Activated CD4-positive, alpha-beta T cell treated with anti-CD3 and anti-CD28 coated beads, Interleukin-2, amount 50 U/mL, for 4 hours (primary cell): ENCODE measurements around the gene IMMP2L.
A peak's percentile ranks its signal among the peaks of the same experiment; 100 is the strongest.
"Not testable (repeated sequence)": the region's sequence is repeated elsewhere in the genome, so short reads cannot be mapped to it uniquely, and the experiment has no call there.

Experiments used
- DNase-seq, 2 experiments: peaks; one replicate each; pipeline ENCODE4 v3.0.0-alpha.2; 2020

Gene IMMP2L

DNA sequence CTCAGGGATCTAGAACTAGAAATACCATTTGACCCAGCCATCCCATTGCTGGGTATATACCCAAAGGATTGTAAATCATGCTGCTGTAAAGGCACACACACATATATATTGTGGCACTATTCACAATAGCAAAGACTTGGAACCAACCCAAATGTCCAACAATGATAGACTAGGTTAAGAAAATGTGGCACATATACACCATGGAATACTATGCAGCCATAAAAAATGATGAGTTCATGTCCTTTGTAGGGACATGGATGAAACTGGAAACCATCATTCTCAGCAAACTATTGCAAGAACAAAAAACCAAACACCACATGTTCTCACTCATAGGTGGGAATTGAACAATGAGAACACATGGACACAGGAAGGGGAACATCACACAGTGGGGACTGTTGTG, 56.9 kb downstream of the IMMP2L start:
- DNase-seq: not testable (repeated sequence)

DNA sequence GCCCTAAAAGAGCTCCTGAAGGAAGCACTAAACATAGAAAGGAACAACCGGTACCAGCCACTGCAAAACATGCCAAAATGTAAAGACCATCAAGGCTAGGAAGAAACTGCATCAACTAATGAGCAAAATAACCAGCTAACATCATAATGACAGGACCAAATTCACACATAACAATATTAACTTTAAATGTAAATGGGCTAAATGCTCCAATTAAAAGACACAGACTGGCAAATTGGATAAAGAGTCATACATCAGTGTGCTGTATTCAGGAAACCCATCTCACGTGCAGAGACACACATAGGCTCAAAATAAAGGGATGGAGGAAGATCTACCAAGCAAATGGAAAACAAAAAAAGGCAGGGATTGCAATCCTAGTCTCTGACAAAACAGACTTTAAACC, 60.5 kb downstream of the IMMP2L start:
- not testable (repeated sequence) for DNase-seq

DNA sequence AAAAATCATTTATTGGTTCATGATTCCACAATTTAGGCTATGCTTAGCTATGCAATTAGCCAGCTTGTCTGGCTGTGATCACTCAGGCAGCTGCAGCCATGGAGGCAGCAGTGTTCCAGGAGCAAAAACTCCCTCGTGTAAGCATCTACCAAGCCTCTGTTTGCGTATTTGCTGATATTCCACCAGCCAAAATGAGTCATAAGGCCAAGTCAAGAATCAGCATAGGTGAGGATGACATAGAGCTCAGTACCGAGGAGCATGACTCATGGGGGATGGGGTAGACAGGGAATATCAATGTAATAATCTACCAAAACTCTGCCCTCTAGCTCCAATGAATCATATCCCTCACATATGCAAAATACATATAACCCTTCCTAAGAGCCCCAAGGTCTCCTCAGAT, 63.3 kb downstream of the IMMP2L start:
- DNase-seq: peak in 1 of 2 experiments; percentile 2

DNA sequence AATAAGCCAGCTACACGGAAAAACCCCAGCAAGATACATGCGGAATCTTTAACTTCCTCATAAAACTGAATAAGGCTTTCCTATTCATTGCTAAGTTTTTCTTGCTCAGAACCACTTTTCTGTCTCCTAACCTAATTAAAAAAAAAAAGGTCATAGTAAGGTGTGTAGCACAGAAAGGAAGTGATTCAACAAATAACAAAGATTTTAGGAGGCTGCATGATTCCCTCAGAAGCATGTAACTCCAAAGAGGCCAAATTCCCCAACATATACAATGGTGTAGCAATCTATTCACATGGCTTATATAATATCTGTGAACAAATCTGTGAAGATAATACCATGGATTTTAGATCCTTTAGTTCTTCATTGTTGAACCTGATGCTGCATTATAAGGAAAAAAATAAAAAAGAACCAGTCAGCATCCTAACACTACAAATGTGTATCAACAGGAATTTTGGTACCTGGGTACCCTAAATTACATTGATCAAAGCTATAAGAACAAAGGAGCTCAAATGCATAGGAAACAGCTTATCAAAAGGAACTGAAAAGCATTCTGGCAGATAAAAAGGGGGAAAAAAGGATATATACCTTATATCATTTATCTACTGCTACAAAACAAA, 63.8 kb downstream of the IMMP2L start:
- no peak for DNase-seq

DNA sequence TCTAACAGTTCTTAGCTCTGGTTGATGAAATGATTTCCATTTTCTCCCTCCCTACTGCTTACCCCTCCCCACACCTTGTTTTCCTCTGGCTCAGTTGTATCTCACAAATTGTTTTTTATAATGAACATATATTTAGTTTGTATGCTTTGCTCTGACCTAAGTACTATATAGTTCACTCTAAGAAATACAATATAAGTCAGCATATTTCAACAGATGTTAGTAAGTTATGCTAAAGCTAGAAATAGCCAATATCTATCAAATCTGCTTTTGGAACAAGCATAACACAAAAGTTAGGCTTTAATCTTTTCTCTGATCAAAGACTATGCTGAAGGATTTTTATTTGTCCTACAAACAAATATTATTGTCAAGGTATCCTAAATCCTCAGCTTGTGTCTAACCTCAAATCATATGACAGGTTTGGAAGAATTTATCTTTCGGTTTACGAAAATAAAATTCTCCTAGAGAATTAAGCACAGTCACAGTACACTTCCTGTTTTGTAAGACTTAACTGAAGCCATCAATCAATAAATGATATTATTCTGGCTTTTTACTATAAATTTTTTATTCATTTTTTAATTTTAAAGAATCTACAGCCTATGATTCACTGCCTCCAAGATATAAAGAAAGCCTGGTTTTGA, 67.0 kb downstream of the IMMP2L start:
- no peak for DNase-seq

DNA sequence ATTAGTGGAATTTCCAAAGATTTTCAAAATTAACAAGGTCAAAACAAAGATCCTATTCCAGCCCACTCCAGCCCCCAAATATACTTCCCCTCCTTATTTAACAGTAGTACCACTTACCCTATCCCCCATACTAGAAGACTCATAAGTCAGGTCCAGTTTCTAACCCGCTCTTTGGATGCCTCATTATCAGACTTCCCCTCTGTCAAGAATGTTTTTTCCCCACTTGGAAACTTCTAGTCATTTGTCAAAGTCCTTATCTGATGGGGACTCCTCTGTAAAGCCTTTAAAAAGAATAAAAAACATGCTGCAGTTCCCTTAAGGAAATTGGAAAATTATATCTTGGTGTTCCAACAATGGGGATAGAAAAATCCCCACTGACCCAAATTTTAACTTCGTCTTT, 70.1 kb downstream of the IMMP2L start:
- DNase-seq: no peak

DNA sequence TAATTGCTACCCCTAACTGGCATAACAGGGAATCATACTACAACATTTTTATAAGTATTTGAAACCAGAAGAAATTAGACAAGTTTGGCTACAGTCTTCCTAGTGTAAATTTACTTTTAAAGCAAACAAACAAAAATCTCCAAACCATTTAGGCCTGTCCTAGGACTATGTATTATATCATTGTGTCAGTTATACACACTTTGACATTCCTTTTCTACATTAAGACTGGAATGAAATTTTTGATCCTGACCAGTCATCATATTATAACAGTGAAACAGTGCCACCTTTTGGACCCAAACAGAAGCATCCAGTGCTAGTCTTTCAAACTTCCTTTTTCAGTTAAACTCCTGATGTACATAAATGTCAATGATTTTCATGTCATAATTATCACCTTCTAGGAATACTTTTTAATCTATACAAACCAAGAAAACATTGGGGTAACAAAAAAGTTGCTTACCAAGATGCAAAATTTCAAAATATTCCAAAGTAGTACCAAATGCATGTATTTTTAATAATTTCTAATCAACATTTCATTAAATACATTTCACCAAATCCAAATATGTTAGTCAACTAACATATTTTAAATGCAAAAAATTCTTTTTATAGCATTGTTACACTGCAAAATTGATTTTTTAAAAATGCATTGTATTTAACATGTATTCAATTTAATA, 75.7 kb downstream of the IMMP2L start:
- DNase-seq: no peak

DNA sequence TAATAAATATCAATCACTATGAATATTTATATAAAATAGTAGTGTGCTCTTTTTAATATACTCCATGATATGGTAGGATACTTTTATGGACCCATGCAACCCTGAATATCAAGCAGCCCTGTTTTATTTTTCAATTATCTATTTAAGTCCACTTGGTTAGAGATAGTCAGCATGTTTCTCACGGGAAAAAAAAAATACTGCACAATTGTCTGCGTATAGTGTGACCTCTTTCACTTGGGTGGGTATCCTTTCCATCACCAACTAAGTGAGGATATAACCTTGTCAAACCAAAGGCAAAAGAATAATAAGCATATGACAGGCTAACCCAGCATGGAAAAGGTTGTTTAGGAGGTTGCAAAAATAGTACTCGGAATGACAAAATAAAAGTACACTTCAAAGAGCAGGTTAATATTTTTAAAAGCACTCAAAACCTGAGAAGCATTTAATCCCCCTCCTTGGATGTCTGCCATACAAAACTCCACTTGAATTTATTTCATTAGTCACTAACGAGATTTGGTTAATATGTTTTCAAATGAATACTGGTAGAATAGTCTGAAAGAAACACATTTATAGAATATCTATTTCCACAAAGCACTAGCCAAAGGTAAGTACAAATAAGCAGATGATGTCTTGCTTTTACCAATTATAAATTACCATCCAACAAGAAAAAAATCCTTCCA, 76.5 kb downstream of the IMMP2L start:
- DNase-seq: no peak

DNA sequence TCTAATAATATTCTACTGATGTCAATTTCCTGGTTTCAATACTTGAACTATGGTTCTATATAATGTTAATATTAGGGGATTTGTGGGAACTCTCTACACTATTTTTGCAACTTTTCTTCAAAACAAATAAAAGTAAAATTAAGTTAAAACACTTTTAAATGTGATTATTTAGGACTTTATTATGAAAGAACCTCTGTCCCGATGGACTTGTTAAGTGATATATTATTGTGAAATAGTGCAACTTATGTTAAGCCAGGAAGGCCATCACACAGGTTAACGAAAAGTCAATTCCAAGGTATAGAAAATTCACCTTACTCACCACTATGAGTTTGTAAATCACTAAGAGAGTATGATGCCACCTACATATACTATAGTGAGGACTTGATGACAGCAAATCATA, 79.2 kb downstream of the IMMP2L start:
- no peak for DNase-seq

DNA sequence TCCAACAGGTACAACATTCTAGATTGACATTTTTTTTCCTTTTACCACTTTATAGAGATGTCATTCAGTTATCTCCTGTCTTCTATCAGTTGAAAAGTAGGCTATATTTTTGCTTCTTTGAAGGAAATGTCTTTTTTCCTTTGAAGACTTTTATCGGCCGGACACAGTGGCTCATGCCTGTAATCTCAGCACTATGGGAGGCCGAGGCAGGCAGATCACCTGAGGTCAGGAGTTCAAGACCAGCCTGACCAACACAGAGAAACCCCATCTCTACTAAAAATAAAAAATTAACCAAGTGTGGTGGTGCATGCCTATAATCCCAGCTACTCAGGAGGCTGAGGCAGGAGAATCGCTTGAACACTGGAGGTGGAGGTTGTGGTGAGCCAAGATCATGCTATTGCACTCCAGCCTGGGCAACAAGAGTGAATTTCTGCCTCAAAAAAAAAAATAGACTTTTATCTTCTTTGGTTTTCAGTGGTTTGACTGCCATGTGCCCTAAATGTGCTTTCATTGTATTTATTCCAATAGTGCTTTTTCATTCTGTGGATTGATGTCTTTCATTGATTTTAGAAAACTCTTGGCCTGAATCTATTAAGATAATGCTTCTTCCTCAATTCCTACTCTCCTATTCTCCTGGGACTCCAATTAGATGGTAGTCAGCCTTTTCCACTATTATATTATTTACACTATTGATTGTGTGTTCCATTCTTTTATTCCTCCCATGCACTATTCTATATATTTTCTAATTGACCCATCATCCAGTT, 84.6 kb downstream of the IMMP2L start:
- DNase-seq: no peak

DNA sequence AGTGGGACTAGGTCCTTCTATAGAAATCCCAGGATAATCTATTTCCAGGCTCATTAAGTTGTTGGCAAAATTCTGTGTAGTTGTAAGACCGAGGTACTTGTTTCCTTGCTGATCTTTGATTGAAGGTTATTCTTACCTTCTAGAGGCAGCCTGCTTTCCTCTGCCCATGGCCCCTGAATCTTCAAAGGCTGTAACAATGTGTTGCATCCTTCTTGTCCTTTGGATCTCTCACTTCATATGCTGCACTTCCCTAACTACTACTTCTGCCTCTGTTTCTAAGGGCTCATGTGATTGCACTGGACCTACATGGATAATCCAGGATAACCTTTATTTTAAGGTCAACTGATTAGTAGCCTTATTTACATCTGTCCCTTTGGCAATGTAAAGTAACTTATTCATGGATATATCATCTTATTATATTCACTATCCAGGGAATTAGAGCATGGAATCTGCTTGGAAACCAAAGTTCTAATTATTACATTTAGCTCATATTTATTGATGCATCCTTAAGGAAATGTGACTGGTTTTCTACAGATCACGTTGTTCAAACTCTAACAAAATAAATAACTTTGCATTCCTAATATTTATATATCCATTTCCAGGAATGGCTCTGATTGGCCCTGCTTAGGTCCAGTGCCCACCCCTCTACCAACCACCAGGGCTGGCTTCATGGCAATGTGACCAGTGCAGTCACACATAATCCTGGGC, 85.6 kb downstream of the IMMP2L start:
- DNase-seq: no peak

DNA sequence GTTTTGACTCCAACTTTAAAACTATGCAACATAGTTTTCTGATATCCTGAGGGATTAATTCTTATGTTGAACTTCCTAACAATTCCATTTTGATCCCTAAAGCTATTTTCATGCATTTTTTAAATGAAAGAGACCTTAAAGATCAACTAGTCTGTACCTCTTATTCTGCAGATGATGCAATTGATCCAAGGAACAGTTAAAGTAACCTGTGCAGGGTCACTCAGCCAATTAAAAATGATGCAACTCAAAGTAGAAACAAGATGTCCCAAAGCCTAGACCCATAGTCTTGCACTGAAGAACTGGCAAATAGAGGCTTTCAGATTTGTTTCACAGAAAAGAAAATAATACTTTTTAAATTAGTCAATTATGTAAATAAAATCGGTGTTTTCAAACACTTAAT, 86.3 kb downstream of the IMMP2L start:
- DNase-seq: no peak

DNA sequence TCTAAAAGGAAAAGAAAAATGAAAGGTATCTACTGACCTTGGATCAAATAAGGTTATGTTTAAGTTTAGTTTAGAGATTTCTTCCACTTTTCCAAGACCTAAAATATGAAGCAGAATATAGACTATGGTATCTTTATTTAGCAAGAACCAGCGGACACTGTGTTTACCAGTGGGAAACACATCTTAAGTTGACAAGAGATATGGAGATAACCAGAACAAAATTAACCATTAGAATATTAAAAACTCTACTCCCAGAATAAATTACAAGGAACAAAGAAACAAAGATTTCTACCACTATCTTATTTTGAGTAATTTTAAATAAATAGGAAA, 86.9 kb downstream of the IMMP2L start:
- no peak for DNase-seq

DNA sequence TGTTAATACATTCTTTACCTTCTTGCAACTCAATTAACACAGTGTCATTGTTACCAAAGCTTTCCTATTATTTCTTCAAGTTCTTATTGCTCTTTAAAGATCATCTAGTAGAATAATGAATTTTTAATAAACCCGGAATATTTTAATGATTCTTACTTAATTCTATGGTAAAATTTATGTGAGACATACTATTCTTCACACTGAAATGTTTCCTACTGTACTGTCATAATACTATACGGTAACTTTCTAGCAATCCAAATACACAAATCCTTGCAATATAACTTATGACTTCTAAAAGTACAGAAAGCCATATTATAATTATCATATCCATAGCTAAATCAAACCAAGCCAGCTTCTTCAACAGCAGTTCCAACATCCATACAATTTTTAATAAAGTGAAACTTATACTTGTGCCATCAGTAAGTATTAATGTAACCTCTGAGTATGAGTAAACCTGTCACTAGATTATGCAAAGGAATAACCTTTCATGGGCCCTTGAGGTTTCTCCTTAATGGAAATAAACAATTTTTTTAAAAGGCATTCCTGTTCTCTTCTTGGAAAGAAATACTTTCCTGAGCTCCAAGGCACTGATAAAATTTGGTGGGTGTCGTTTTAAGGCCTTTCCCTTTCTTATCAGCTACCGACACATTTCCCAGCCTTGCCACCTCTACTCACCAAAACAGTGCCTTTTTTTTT, 87.4 kb downstream of the IMMP2L start:
- no peak for DNase-seq

DNA sequence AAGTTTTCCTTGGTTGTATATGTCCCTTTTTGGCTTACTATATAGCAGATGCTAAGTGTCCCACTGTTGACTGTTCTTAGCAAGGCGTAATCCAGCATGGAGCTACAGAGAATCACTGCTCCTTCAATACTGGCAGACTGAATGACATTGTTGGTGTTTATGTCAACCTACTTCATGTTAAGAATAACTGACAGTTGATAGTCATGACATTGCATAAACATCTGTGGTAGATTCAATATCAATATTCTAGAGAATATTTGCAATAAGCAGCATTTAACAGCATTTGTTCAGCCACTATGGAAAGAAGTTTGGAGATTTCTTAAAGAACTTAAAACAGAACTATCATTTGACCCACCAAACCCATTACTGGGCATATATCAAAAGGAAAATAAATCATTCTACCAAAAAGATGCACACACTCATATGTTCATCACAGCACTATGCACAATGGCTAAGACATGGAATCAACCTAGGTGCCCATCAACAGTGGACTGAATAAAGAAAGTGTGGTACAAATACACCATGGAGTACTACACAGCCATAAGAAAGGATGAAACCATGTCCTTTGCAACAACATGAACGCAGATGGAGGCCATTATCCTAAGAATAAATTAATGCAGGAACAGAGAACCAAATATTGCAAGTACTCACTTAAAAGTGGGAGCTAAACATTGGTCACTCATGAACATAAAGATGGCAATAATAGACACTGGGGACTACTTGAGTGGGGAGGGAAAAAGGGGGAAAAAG, 88.7 kb downstream of the IMMP2L start:
- no peak for DNase-seq

DNA sequence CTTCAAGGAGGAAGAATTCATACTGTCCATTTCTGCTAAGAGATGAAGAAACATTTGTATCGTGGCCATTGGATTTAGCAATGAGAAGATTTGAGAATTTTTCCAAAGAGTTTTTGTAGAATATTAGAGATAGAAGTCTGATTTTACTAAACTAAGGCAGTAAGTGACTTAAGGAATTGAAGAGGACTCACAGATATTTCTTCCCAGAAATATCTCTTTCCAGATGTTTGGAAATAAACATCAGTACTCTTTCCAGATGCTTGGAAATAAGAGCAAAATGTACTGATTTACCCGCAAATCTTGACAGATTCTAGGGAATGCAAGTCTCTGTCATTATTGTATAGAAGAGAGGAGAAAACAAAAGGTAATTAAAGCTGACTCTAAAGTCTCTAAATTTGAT, 91.3 kb downstream of the IMMP2L start:
- no peak for DNase-seq

DNA sequence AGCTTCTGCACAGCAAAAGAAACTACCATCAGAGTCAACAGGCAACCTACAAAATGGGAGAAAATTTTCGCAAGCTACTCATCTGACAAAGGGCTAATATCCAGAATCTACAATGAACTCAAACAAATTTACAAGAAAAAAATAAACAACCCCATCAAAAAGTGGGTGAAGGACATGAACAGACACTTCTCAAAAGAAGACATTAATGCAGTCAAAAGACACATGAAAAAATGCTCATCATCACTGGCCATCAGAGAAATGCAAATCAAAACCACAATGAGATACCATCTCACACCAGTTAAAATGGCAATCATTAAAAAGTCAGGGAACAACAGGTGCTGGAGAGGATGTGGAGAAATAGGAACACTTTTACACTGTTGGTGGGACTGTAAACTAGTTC, 92.4 kb downstream of the IMMP2L start:
- DNase-seq: not testable (repeated sequence)

DNA sequence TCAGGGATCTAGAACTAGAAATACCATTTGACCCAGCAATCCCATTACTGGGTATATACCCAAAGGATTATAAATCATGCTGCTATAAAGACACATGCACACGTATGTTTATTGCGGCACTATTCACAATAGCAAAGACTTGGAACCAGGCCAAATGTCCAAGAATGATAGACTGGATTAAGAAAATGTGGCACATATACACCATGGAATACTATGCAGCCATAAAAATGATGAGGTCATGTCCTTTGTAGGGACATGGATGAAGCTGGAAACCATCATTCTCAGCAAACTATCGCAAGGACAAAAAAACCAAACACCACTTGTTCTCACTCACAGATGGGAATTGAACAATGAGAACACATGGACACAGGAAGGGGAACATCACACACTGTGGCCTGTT, 96.5 kb downstream of the IMMP2L start:
- DNase-seq: not testable (repeated sequence)

DNA sequence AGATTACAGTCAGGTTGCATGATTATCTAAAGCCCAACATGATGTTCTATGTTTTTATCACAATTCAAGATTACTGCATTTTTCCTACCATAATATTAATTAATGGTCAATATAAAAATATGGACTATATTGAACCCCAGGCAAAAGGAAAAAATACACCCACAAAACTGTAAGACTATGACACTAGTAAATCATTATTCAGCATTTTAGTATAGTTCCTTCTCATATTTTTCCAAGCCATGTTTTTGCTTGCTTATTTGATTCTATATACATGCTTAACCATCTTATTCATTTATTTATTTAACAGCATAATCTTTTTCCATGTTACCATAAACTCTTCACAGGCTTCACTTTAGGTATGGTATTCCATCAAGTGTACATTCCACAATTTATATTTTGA, 101.6 kb downstream of the IMMP2L start:
- no peak for DNase-seq

DNA sequence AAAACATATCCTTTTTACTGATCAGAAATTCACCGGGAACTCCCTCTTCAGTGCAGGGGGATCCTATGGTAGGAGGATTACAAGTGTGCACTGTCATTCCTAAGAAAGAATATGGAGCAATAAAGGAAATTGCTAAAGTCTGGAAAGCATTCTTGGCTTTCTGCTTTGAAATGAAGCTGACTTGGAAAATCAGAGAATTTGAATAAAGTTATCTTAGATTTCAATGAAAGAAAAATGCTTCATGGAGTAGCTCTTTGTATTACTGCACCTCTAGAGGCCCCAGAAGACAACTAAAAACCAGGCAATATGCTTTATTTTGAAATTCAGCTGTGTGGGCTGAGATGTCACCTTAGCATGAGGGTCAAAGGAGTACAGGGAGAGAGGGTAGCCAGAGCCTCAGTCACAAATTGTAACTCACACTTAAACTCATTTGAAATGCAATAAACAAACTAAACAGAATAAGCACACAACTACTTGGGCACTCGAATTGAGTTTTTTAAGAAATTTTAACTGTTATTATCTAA, 102.5 kb downstream of the IMMP2L start:
- no peak for DNase-seq
